ENCODE results near the gene SLC20A1.

SLC20A1 gene

DNA sequence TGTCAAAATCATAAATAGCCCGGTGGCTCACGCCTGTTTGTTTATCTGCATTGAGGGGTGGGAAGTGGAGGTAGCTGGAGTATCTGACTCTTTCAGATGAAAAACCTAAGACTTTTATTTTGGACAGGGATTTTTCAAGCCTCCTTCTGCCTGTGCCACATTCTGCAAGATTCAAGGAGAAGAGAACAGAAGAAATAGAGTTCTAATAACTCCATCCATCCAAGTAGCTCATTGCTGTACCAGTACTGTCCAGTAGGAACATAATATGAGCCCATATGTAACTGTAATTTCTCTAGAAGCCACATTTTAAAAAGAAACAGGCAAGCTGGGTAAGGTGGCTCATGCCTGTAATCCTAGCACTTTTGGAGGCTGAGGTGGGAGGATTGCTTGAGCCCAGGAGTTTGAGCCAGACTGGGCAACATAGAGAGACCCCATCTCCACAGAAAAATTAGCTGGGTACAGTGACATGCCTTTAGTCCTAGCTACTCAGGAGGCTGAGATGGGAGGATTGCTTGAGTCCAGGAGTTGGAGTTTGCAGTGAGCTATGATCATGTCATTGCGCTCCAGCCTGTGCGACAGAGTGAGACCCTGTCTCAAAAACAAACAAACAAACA is 39.6 kb downstream of the SLC20A1 start:
- DNase-seq (ENCODE audit: low read depth) = no peak
- H3K4me3 ChIP-seq (ENCODE audit: low read depth, low read length) = no peak overlapping the region
- TF ChIP-seq, protein P1, sequence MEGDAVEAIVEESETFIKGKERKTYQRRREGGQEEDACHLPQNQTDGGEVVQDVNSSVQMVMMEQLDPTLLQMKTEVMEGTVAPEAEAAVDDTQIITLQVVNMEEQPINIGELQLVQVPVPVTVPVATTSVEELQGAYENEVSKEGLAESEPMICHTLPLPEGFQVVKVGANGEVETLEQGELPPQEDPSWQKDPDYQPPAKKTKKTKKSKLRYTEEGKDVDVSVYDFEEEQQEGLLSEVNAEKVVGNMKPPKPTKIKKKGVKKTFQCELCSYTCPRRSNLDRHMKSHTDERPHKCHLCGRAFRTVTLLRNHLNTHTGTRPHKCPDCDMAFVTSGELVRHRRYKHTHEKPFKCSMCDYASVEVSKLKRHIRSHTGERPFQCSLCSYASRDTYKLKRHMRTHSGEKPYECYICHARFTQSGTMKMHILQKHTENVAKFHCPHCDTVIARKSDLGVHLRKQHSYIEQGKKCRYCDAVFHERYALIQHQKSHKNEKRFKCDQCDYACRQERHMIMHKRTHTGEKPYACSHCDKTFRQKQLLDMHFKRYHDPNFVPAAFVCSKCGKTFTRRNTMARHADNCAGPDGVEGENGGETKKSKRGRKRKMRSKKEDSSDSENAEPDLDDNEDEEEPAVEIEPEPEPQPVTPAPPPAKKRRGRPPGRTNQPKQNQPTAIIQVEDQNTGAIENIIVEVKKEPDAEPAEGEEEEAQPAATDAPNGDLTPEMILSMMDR (IDR thresholded peaks at IDR 0.05; ENCODE audit: low read depth, low read length, missing control alignments) = peak; percentile 29
- in situ Hi-C loops (cut with HindIII; ENCODE audit: low sequenced_read_pairs) = loop anchor here (5.0 kb wide), 1 partner anchor 78 kb away; no protein-coding TSS in a partner anchor

DNA sequence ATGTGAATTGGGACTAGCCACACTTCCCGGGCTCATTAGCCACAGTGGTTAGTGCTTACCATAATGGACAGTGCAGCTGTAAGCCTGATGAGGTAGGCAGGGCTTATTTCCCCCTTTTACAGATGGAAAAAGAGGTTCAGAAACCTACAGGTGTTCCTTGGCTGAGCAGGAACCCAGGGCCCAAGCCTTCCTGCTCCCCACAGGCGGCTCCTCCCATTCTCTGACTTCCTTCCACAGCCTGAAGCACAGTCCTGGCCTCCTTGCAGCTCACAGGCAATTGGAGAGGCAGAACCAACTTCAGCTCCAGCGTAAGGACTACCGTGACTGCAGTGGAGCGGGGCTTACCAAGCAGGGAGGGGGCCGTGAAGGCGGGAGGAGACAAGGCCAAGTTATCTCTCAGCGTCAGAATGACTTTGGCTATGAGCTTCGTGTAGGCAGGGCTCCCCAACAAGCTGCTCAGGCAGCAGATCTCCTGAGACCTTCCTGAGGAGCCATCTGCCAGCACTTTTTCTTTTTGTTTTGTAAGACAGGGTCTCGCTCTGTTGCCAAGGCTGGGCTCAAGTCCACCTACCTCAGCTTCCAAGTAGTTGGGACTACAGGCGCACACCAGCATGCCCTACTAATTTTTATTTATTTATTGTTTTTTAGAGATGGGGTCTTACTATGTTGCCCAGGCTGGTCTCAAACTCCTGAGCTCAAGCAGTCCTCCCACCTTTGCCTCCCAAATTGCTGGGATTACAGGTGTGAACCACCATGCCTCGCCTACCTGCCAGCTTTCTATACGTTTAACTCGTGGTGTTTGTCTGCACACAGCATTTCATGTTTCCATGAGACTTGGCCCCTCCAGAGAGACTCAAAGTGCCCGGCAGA is 40.8 kb downstream of the SLC20A1 start:
- no peak overlapping the region for H3K4me3 ChIP-seq (ENCODE audit: low read depth, low read length)
- peak; percentile 19 for DNase-seq (ENCODE audit: low read depth)
- TF ChIP-seq, protein P1 (IDR thresholded peaks at IDR 0.05; ENCODE audit: low read depth, low read length, missing control alignments) = no peak
- in situ Hi-C loops (cut with HindIII; ENCODE audit: low sequenced_read_pairs) = loop anchor here (5.0 kb wide), 1 partner anchor 79 kb away; no protein-coding TSS in a partner anchor

DNA sequence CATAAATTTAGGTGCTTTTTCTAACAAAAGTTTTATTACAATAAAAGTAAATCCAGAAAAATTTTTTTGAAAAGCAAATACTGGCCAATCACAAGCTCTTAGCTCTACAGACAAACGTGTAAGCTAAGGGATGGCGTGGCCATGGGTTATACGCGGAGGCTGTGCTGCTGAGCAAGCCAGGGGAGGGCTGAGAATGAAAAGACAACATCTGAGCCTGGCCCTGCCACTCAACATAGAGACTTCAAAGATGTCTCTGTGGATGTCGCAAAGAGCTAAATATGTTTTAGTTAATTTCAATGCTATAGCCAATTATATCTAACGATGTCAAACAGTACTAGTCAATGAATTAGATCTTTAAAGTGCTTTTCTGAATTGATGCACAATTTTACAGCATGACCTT is 41.8 kb downstream of the SLC20A1 start:
- in situ Hi-C loops (cut with HindIII; ENCODE audit: low sequenced_read_pairs) = loop anchor here (5.0 kb wide), 1 partner anchor 80 kb away; no protein-coding TSS in a partner anchor
- DNase-seq (ENCODE audit: low read depth) = no peak
- H3K4me3 ChIP-seq (ENCODE audit: low read depth, low read length) = no peak overlapping the region
- TF ChIP-seq, protein P1 (IDR thresholded peaks at IDR 0.05; ENCODE audit: low read depth, low read length, missing control alignments) = no peak

DNA sequence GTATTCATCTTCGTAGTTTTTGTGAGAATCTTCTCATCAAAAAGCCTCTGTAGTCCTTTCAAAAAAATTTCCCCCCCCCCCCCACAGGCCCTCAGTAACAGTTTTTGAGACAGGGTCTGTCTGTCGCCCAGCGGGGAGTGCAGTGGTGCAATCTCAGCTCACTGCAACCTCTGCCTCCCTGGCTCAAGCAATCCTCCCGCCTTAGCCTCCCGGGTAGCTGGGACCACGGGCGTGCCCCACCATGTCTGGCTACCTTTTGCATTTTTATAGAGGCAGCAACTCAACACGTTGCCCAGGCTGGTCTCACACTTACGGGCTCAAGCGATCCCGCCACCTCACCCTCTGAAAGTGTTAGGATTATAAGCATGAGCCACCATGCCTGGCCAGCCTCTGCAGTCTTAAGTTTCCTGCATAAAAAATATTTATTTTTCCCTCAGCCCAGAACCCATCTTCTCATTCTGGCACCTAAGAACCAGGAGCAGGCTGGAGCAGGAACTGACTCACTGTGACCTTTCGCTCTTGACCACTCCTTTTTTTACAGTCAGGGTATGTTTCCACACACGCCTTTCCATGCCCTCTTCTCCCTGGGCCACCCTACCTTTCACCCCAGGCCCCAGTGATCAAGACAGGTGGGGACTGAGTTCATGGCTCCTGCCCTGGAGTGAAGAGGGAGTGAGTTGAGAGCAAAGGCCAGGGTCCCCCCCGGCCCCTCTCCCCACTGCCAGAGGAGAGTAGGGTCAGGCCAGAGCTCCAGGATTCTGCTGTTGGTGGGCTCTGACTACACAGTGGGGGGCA is 42.5 kb downstream of the SLC20A1 start:
- TF ChIP-seq, protein P1 (IDR thresholded peaks at IDR 0.05; ENCODE audit: low read depth, low read length, missing control alignments) = no peak
- no peak overlapping the region for H3K4me3 ChIP-seq (ENCODE audit: low read depth, low read length)
- no peak for DNase-seq (ENCODE audit: low read depth)
- in situ Hi-C loops (cut with HindIII; ENCODE audit: low sequenced_read_pairs) = loop anchor here (5.0 kb wide), 1 partner anchor 81 kb away; no protein-coding TSS in a partner anchor

DNA sequence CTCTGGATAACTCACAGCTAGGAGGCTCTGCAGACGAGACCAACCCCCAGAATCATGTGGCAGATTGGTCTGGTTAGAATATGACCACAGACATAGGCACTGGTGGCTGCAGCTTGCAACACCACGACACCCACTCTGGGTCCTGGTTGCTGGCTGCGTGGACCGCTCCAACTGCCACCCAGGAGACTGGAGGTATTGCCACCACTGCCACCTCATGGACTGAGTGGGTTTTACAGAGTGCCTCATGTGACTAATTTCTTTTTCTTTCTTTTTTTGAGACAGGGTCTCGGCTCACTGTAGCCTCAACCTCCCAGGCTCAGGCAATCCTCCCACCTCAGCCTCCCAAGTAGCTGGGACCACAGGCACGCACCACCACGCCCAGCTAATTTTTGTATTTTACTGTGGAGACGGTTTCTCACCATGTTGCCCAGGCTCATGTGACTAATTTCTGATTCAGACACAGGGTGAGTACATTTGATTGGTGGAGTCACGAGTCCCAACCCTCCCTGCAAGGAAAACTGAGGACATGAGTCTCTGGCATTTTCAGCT is 45.2 kb downstream of the SLC20A1 start:
- in situ Hi-C loops (cut with HindIII; ENCODE audit: low sequenced_read_pairs) = no loop called here
- no peak for DNase-seq (ENCODE audit: low read depth)
- no peak overlapping the region for H3K4me3 ChIP-seq (ENCODE audit: low read depth, low read length)
- TF ChIP-seq, protein P1 (IDR thresholded peaks at IDR 0.05; ENCODE audit: low read depth, low read length, missing control alignments) = peak; percentile 57

DNA sequence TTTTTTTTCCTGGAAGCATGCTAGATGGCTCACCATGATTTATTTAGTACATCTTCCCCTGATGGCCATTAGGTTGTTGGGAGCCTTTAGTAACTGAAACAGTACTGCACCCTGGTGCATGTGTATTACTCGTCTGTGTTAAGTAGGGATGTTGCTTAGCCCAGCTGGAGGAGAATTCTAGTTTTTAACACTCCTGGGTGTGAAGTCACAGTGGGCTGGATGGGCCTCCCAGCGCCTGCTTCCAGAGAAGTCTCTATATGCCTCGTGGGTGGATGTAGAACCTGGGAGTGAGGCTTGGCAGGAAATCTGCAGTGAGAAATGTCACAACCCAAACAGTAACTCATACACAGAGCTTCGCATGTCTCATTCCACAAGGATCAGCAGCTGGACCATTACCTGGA is 46.1 kb downstream of the SLC20A1 start:
- no peak overlapping the region for H3K4me3 ChIP-seq (ENCODE audit: low read depth, low read length)
- in situ Hi-C loops (cut with HindIII; ENCODE audit: low sequenced_read_pairs) = no loop called here
- TF ChIP-seq, protein P1 (IDR thresholded peaks at IDR 0.05; ENCODE audit: low read depth, low read length, missing control alignments) = no peak
- no peak for DNase-seq (ENCODE audit: low read depth)
